HEK293 (cell line): ENCODE measurements around the gene C2orf80.

Experiments
- CTCF ChIA-PET: fragments of 350-600 bp; formaldehyde crosslinking; extraction: SDS; loops from one replicate; lab custom pipeline; 2021; ENCODE audit warnings: antibody characterized with exemption; lab: Yijun Ruan, JAX
- POLR2A ChIA-PET: fragments of 300-600 bp; formaldehyde crosslinking; extraction: SDS; loops from one replicate; lab custom pipeline; 2020; ENCODE audit warnings: antibody characterized with exemption, inconsistent platforms; lab: Yijun Ruan, JAX
- H3K27ac ChIP-seq: fragments of 200-500 bp; sonication (Bioruptor generic); 2 replicates; pipeline ENCODE4 v1.5.1; 2014; ENCODE audit warnings: low read depth, low read length, control low read depth, inconsistent platforms; ENCODE audit errors: extremely low read depth
- H3K36me3 ChIP-seq, 2 experiments: fragments of 200-500 bp in 1 of 2; sonication (Bioruptor generic) in 1 of 2; 1 replicate in 1 of 2; 2 replicates in 1 of 2; pipeline ENCODE4 v1.5.1; 2014 to 2017; ENCODE audit warnings: inconsistent platforms in 2 of 2, low read length in 2 of 2; ENCODE audit not compliant: control insufficient read depth in 2 of 2, insufficient read depth in 1 of 2
- H3K4me1 ChIP-seq: fragments of 200-500 bp; sonication (Bioruptor generic); 2 replicates; pipeline ENCODE4 v1.5.1; 2014; ENCODE audit warnings: mild to moderate bottlenecking, low read length, inconsistent platforms; ENCODE audit not compliant: control insufficient read depth, insufficient read depth
- H3K4me3 ChIP-seq: 2 replicates; pipeline ENCODE4 v1.5.1; 2011; ENCODE audit warnings: low read depth, mild to moderate bottlenecking, control low read depth, low read length, moderate library complexity
- H3K9me3 ChIP-seq: fragments of 200-500 bp; sonication (Bioruptor generic); 2 replicates; pipeline ENCODE4 v1.5.1; 2014; ENCODE audit warnings: low read depth, low read length, inconsistent platforms; ENCODE audit not compliant: control insufficient read depth, insufficient read depth
- BCL11A ChIP-seq: fragments of 450-650 bp; formaldehyde crosslinking; IDR thresholded peaks from 2 replicates; pipeline ENCODE4 v1.5.1; 2016; ENCODE audit warnings: low read depth, missing biosample characterization, missing genetic modification characterization
- CTCF ChIP-seq: fragments of 450-650 bp; formaldehyde crosslinking; IDR thresholded peaks from 2 replicates; pipeline ENCODE4 v1.5.1; 2016; ENCODE audit warnings: missing biosample characterization, missing genetic modification characterization
- TRIM28 ChIP-seq: IDR thresholded peaks from 2 replicates; pipeline ENCODE4 v1.6.1; 2011; ENCODE audit warnings: low read length, control low read depth, borderline replicate concordance
- ZBTB17 ChIP-seq: fragments of 450-650 bp; formaldehyde crosslinking; IDR thresholded peaks from 2 replicates; pipeline ENCODE4 v1.5.1; 2016; ENCODE audit warnings: missing biosample characterization, missing genetic modification characterization
- ZBTB6 ChIP-seq: fragments of 450-650 bp; formaldehyde crosslinking; IDR thresholded peaks from 2 replicates; pipeline ENCODE4 v1.5.1; 2017; ENCODE audit warnings: missing biosample characterization, missing genetic modification characterization
- ZIC2 ChIP-seq: fragments of 450-650 bp; formaldehyde crosslinking; IDR thresholded peaks from 2 replicates; pipeline ENCODE4 v1.5.1; 2016; ENCODE audit warnings: missing biosample characterization, missing genetic modification characterization
- ZNF26 ChIP-seq: fragments of 450-650 bp; formaldehyde crosslinking; IDR thresholded peaks from 2 replicates; pipeline ENCODE4 v1.5.1; 2016; ENCODE audit warnings: missing biosample characterization, missing genetic modification characterization
- ZNF324 ChIP-seq: fragments of 450-650 bp; formaldehyde crosslinking; IDR thresholded peaks from 2 replicates; pipeline ENCODE4 v1.5.1; 2016; ENCODE audit warnings: missing biosample characterization, missing genetic modification characterization
- ZNF404 ChIP-seq: fragments of 450-650 bp; formaldehyde crosslinking; IDR thresholded peaks from 2 replicates; pipeline ENCODE4 v1.5.1; 2017; ENCODE audit warnings: missing biosample characterization, missing genetic modification characterization
- ZNF449 ChIP-seq: fragments of 450-650 bp; formaldehyde crosslinking; IDR thresholded peaks from 2 replicates; pipeline ENCODE4 v1.5.1; 2017; ENCODE audit warnings: missing biosample characterization, mild to moderate bottlenecking, missing genetic modification characterization, moderate library complexity
- ZNF518A ChIP-seq: fragments of 450-650 bp; formaldehyde crosslinking; conservative IDR thresholded peaks from 2 replicates; pipeline ENCODE4 v1.5.1; 2016; ENCODE audit warnings: low read depth, missing biosample characterization, missing genetic modification characterization
- ZNF561 ChIP-seq: fragments of 450-650 bp; IDR thresholded peaks from 2 replicates; pipeline ENCODE4 v1.5.1; 2018; ENCODE audit warnings: missing biosample characterization, missing genetic modification characterization, borderline replicate concordance
- ZNF785 ChIP-seq: fragments of 450-650 bp; formaldehyde crosslinking; IDR thresholded peaks from 2 replicates; pipeline ENCODE4 v1.5.1; 2016; ENCODE audit warnings: missing biosample characterization, missing genetic modification characterization
- TF ChIP-seq, protein P1 (sequence below): fragments of 450-650 bp; formaldehyde crosslinking; IDR thresholded peaks from 2 replicates; pipeline ENCODE4 v1.5.1; 2017; ENCODE audit warnings: missing biosample characterization, missing genetic modification characterization

The C2orf80 gene

DNA sequence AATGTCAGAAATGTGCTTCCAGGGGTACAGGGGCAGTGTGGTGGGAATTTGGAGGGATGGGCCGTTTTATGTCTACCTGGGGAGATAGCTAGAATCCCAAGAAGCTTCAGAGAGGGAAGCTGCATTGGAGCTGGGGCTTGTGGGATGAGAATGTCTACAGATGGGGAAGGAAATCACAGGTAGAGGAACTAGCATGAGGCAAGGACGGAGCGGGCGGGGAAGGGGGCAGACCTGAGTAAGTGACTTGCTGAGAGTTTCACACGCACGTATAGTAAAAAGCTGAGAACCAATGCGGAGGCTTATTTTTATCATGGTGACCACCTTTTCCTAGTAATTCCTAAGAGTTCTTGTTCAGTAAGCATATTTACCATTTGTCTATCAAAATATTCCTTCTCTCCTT lies 6.3 kb downstream of the C2orf80 start:
- H3K4me1 ChIP-seq: no peaks in the 10 kb centered on the region; the same call in 1 of the 2 replicates
- no peak overlapping the region for H3K27ac ChIP-seq
- no peaks in the 10 kb centered on the region for H3K9me3 ChIP-seq
- ChIA-PET CTCF (no interaction called here), POLR2A (no interaction called here)
- H3K36me3 ChIP-seq: no peaks in the 10 kb centered on the region
- no peak overlapping the region for H3K4me3 ChIP-seq
- TF ChIP-seq ZNF518A: no peak
- TF ChIP-seq ZNF404 (tag by site-specific recombination): no peak
- TF ChIP-seq BCL11A (tag by site-specific recombination): no peak
- TF ChIP-seq ZNF561: no peak
- no peak for TF ChIP-seq ZBTB6 (tag by site-specific recombination)
- TF ChIP-seq, protein P1, sequence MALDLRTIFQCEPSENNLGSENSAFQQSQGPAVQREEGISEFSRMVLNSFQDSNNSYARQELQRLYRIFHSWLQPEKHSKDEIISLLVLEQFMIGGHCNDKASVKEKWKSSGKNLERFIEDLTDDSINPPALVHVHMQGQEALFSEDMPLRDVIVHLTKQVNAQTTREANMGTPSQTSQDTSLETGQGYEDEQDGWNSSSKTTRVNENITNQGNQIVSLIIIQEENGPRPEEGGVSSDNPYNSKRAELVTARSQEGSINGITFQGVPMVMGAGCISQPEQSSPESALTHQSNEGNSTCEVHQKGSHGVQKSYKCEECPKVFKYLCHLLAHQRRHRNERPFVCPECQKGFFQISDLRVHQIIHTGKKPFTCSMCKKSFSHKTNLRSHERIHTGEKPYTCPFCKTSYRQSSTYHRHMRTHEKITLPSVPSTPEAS (tag by site-specific recombination): no peak
- TF ChIP-seq ZNF26 (tag by site-specific recombination): no peak
- TF ChIP-seq ZNF785 (tag by site-specific recombination): no peak
- no peak for TF ChIP-seq CTCF (tag by site-specific recombination)
- TF ChIP-seq TRIM28: no peak
- TF ChIP-seq ZNF324 (tag by site-specific recombination): no peak
- no peak for TF ChIP-seq ZNF449 (tag by site-specific recombination)
- TF ChIP-seq ZBTB17: no peak
- TF ChIP-seq ZIC2 (tag by site-specific recombination): no peak
